ENCODE data around the gene DNASE1L2. TPM values are rescaled to one million over a fixed set of nuclear protein-coding genes. Genes with fewer than 3 reads are reported as not detected.

DNASE1L2 gene
- total RNA-seq, 2 donors from 2014 or later: 0.35 to 1.3 TPM

GRCh38 chr16:2233872-2234812, 2.1 kb upstream of the DNASE1L2 start:
- no peak overlapping the region for H3K4me3 Mint-ChIP-seq
- H3K27me3 Mint-ChIP-seq (ENCODE audit: insufficient read depth): peaks cover 22% of the 10 kb centered on the region
- Histone ChIP-seq H3K27me3 (ENCODE audit: control insufficient read depth, insufficient read depth, low read length, poor library complexity, severe bottlenecking) (peaks cover 25% of the 10 kb centered on the region), H3K27ac (ENCODE audit: low read depth, low read length) (no peak overlapping the region), H3K9me3 (ENCODE audit: control insufficient read depth, low read length) (no peaks in the 10 kb centered on the region), H3K4me3 (ENCODE audit: low read length) (no peak overlapping the region), H3K9ac (ENCODE audit: extremely low read depth, low read length, poor library complexity, severe bottlenecking) (no peak overlapping the region), H3K36me3 (ENCODE audit: control insufficient read depth, insufficient read depth, low read length) (peaks cover 15% of the 10 kb centered on the region), H3K4me1 (ENCODE audit: control insufficient read depth, insufficient read depth, low read length) (no peaks in the 10 kb centered on the region)
- H3K4me1 Mint-ChIP-seq: no peaks in the 10 kb centered on the region
- H3K27ac Mint-ChIP-seq: no peak overlapping the region
- no peaks in the 10 kb centered on the region for H3K9me3 Mint-ChIP-seq
- H3K36me3 Mint-ChIP-seq (ENCODE audit: low read depth): peaks cover 15% of the 10 kb centered on the region
- TF ChIP-seq, protein P1, sequence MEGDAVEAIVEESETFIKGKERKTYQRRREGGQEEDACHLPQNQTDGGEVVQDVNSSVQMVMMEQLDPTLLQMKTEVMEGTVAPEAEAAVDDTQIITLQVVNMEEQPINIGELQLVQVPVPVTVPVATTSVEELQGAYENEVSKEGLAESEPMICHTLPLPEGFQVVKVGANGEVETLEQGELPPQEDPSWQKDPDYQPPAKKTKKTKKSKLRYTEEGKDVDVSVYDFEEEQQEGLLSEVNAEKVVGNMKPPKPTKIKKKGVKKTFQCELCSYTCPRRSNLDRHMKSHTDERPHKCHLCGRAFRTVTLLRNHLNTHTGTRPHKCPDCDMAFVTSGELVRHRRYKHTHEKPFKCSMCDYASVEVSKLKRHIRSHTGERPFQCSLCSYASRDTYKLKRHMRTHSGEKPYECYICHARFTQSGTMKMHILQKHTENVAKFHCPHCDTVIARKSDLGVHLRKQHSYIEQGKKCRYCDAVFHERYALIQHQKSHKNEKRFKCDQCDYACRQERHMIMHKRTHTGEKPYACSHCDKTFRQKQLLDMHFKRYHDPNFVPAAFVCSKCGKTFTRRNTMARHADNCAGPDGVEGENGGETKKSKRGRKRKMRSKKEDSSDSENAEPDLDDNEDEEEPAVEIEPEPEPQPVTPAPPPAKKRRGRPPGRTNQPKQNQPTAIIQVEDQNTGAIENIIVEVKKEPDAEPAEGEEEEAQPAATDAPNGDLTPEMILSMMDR (conservative IDR thresholded peaks at IDR 0.05): no peak
- WGBS, 2 experiments (ENCODE audit: insufficient coverage in 1 of 2, insufficient read length in 1 of 2): 96 to 98% methylated on average over 33 to 51 of the region's 51 CpGs
- no peak for DNase-seq

DNA sequence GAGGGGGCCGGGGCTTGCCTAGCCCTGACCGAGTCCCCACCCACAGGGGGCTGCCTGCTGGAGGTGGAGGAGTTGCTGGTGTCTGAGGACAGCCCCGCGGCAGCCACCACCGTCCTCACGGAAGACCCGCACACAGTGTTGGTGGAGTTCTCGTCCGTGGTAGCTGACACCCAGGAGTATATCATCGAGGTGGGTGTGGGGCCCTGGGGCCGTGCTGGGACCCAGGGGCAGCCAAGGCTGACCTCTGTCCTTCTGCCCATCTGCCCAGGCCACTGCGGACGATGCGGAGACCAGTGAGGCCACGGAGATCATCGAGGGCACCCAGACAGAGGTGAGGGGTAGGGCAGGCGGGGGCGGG, 1.5 kb upstream of the DNASE1L2 start:
- Histone ChIP-seq H3K27ac (ENCODE audit: low read depth, low read length) (no peak overlapping the region), H3K4me1 (ENCODE audit: control insufficient read depth, insufficient read depth, low read length) (no peaks in the 10 kb centered on the region), H3K9me3 (ENCODE audit: control insufficient read depth, low read length) (no peaks in the 10 kb centered on the region), H3K4me3 (ENCODE audit: low read length) (no peak overlapping the region), H3K9ac (ENCODE audit: extremely low read depth, low read length, poor library complexity, severe bottlenecking) (no peak overlapping the region), H3K27me3 (ENCODE audit: control insufficient read depth, insufficient read depth, low read length, poor library complexity, severe bottlenecking) (peaks cover 25% of the 10 kb centered on the region), H3K36me3 (ENCODE audit: control insufficient read depth, insufficient read depth, low read length) (peaks cover 9% of the 10 kb centered on the region)
- H3K4me1 Mint-ChIP-seq: no peaks in the 10 kb centered on the region
- no peaks in the 10 kb centered on the region for H3K9me3 Mint-ChIP-seq
- H3K4me3 Mint-ChIP-seq: no peak overlapping the region
- peaks cover 15% of the 10 kb centered on the region for H3K36me3 Mint-ChIP-seq (ENCODE audit: low read depth)
- peaks cover 22% of the 10 kb centered on the region for H3K27me3 Mint-ChIP-seq (ENCODE audit: insufficient read depth)
- H3K27ac Mint-ChIP-seq: no peak overlapping the region
- TF ChIP-seq, protein P1 (conservative IDR thresholded peaks at IDR 0.05): no peak
- DNase-seq: no peak
- 91 to 95% methylated on average over 12 to 17 of the region's 18 CpGs for WGBS, 2 experiments (ENCODE audit: insufficient coverage in 1 of 2, insufficient read length in 1 of 2)

DNA sequence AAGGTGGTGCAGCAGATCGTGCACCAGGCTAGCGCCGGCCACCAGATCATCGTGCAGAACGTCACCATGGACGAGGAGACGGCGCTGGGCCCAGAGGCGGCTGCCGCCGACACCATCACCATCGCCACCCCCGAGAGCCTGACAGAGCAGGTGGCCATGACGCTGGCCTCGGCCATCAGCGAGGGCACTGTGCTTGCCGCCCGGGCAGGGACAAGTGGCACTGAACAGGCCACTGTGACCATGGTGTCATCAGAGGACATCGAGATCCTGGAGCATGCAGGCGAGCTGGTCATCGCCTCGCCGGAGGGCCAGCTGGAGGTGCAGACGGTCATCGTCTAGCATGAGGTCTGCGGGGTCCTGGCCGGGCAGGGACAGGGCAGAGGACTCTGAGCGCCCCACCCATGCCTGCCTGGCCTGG, 1.0 kb upstream of the DNASE1L2 start:
- WGBS, 2 experiments (ENCODE audit: insufficient coverage in 1 of 2, insufficient read length in 1 of 2): 91 to 94% methylated on average over 23 to 28 of the region's 28 CpGs
- Histone ChIP-seq H3K27me3 (ENCODE audit: control insufficient read depth, insufficient read depth, low read length, poor library complexity, severe bottlenecking) (peaks cover 25% of the 10 kb centered on the region), H3K4me3 (ENCODE audit: low read length) (no peak overlapping the region), H3K9me3 (ENCODE audit: control insufficient read depth, low read length) (no peaks in the 10 kb centered on the region), H3K36me3 (ENCODE audit: control insufficient read depth, insufficient read depth, low read length) (peaks cover 9% of the 10 kb centered on the region), H3K4me1 (ENCODE audit: control insufficient read depth, insufficient read depth, low read length) (no peaks in the 10 kb centered on the region), H3K9ac (ENCODE audit: extremely low read depth, low read length, poor library complexity, severe bottlenecking) (no peak overlapping the region), H3K27ac (ENCODE audit: low read depth, low read length) (no peak overlapping the region)
- H3K4me1 Mint-ChIP-seq: no peaks in the 10 kb centered on the region
- DNase-seq: no peak
- H3K4me3 Mint-ChIP-seq: no peak overlapping the region
- no peak overlapping the region for H3K27ac Mint-ChIP-seq
- H3K36me3 Mint-ChIP-seq (ENCODE audit: low read depth): peaks cover 13% of the 10 kb centered on the region
- H3K9me3 Mint-ChIP-seq: no peaks in the 10 kb centered on the region
- H3K27me3 Mint-ChIP-seq (ENCODE audit: insufficient read depth): peaks cover 22% of the 10 kb centered on the region
- TF ChIP-seq, protein P1 (conservative IDR thresholded peaks at IDR 0.05): no peak
